Duodenal mucosa (tissue), 2 donors: ENCODE results near the gene SGTB.
"Not testable (repeated sequence)": the region's sequence is repeated elsewhere in the genome, so short reads cannot be mapped to it uniquely, and the experiment has no call there.

ENCODE experiments used
- H3K27ac ChIP-seq: one replicate; pipeline ENCODE4 v1.7.0; 2013; ENCODE audit warnings: low read depth, low read length
- H3K27me3 ChIP-seq, 2 donors: one replicate each; pipeline ENCODE4 v1.7.0; 2013; ENCODE audit warnings: low read length in 2 of 2, control low read depth in 1 of 2; ENCODE audit not compliant: insufficient read depth in 2 of 2, control insufficient read depth in 1 of 2
- H3K36me3 ChIP-seq, 2 donors: one replicate each; pipeline ENCODE4 v1.7.0; 2013; ENCODE audit warnings: low read length in 2 of 2, control low read depth in 1 of 2; ENCODE audit not compliant: insufficient read depth in 2 of 2, control insufficient read depth in 1 of 2
- H3K4me1 ChIP-seq, 2 donors: one replicate each; pipeline ENCODE4 v1.7.0; 2013; ENCODE audit warnings: low read length in 2 of 2, control low read depth in 1 of 2; ENCODE audit not compliant: insufficient read depth in 2 of 2, control insufficient read depth in 1 of 2
- H3K4me3 ChIP-seq, 2 donors: one replicate each; pipeline ENCODE4 v1.7.0; 2013; ENCODE audit warnings: low read length in 2 of 2, low read depth in 1 of 2
- H3K9ac ChIP-seq, 2 donors: one replicate each; pipeline ENCODE4 v1.7.0; 2013; ENCODE audit warnings: low read length in 2 of 2, low read depth in 1 of 2
- H3K9me3 ChIP-seq, 2 donors: one replicate each; pipeline ENCODE4 v1.7.0; 2013; ENCODE audit warnings: low read length in 2 of 2, control low read depth in 1 of 2; ENCODE audit not compliant: control insufficient read depth in 1 of 2

SGTB gene

GRCh38 chr5:65682148-65682547, 39.8 kb downstream of the SGTB start:
- no peaks in the 10 kb centered on the region for H3K9me3 ChIP-seq
- no peak overlapping the region for H3K9ac ChIP-seq
- no peaks in the 10 kb centered on the region for H3K4me1 ChIP-seq
- no peaks in the 10 kb centered on the region for H3K27me3 ChIP-seq
- H3K36me3 ChIP-seq = peaks cover 0 to 10% of the 10 kb centered on the region in 2 donors
- H3K4me3 ChIP-seq = no peak overlapping the region
- H3K27ac ChIP-seq = no peak overlapping the region

- H3K4me3 ChIP-seq, H3K9me3 ChIP-seq, H3K36me3 ChIP-seq, H3K27me3 ChIP-seq, H3K9ac ChIP-seq, H3K4me1 ChIP-seq, H3K27ac ChIP-seq: not testable (repeated sequence)
These were observed 45.9 kb downstream of the SGTB start for GRCh38 chr5:65676056-65676455.

- H3K4me1 ChIP-seq = no peaks in the 10 kb centered on the region
These were observed 47.2 kb downstream of the SGTB start for GRCh38 chr5:65674749-65675148.

GRCh38 chr5:65672796-65673195, 49.1 kb downstream of the SGTB start:
- no peak overlapping the region for H3K4me3 ChIP-seq
- no peaks in the 10 kb centered on the region for H3K9me3 ChIP-seq
- no peak overlapping the region for H3K9ac ChIP-seq
- peaks cover 0 to 2% of the 10 kb centered on the region in 2 donors for H3K36me3 ChIP-seq
- H3K4me1 ChIP-seq = no peaks in the 10 kb centered on the region
- no peaks in the 10 kb centered on the region for H3K27me3 ChIP-seq
- no peak overlapping the region for H3K27ac ChIP-seq

More at GRCh38 chr5:65674749-65675148, 47.2 kb downstream of the SGTB start:
- Histone ChIP-seq H3K9me3 (no peaks in the 10 kb centered on the region), H3K27ac (no peak overlapping the region), H3K27me3 (no peaks in the 10 kb centered on the region), H3K4me3 (no peak overlapping the region), H3K36me3 (peaks cover 0 to 4% of the 10 kb centered on the region in 2 donors), H3K9ac (no peak overlapping the region)

- H3K4me1 ChIP-seq = no peaks in the 10 kb centered on the region
- no peaks in the 10 kb centered on the region for H3K9me3 ChIP-seq
- H3K9ac ChIP-seq = no peak overlapping the region
- no peak overlapping the region for H3K27ac ChIP-seq
- H3K27me3 ChIP-seq = no peaks in the 10 kb centered on the region
- peaks cover 0 to 3% of the 10 kb centered on the region in 2 donors for H3K36me3 ChIP-seq
- H3K4me3 ChIP-seq = no peak overlapping the region
These were observed 53.2 kb downstream of the SGTB start for GRCh38 chr5:65668696-65669095.

GRCh38 chr5:65663804-65664521, 57.9 kb downstream of the SGTB start:
- Histone ChIP-seq H3K4me1 (no peaks in the 10 kb centered on the region), H3K27ac (no peak overlapping the region), H3K4me3 (no peak overlapping the region), H3K36me3 (peaks cover 5 to 9% of the 10 kb centered on the region in 2 donors), H3K9ac (no peak overlapping the region), H3K27me3 (no peaks in the 10 kb centered on the region), H3K9me3 (no peaks in the 10 kb centered on the region)

- Histone ChIP-seq H3K9ac (no peak overlapping the region), H3K27ac (no peak overlapping the region), H3K4me1 (no peaks in the 10 kb centered on the region), H3K27me3 (no peaks in the 10 kb centered on the region), H3K9me3 (no peaks in the 10 kb centered on the region), H3K36me3 (peaks cover 5% of the 10 kb centered on the region in 2 donors), H3K4me3 (no peak overlapping the region)
These were observed 67.2 kb downstream of the SGTB start for GRCh38 chr5:65654713-65655112.

GRCh38 chr5:65651144-65651543, 70.8 kb downstream of the SGTB start:
- Histone ChIP-seq H3K9me3 (no peaks in the 10 kb centered on the region), H3K36me3 (peaks cover 5 to 14% of the 10 kb centered on the region in 2 donors), H3K9ac (no peak overlapping the region), H3K4me3 (no peak overlapping the region), H3K27ac (no peak overlapping the region), H3K27me3 (no peaks in the 10 kb centered on the region), H3K4me1 (no peaks in the 10 kb centered on the region)

GRCh38 chr5:65647941-65648340, 74.0 kb downstream of the SGTB start:
- Histone ChIP-seq H3K27me3 (no peaks in the 10 kb centered on the region), H3K9ac (no peak overlapping the region), H3K9me3 (no peaks in the 10 kb centered on the region), H3K27ac (no peak overlapping the region), H3K4me3 (no peak overlapping the region), H3K4me1 (no peaks in the 10 kb centered on the region), H3K36me3 (peaks cover 0 to 14% of the 10 kb centered on the region in 2 donors)

GRCh38 chr5:65646938-65647337, 75.0 kb downstream of the SGTB start:
- no peaks in the 10 kb centered on the region for H3K9me3 ChIP-seq
- peaks cover 0 to 14% of the 10 kb centered on the region in 2 donors for H3K36me3 ChIP-seq
- H3K4me3 ChIP-seq = no peak overlapping the region
- no peak overlapping the region for H3K9ac ChIP-seq
- H3K27me3 ChIP-seq = no peaks in the 10 kb centered on the region
- H3K4me1 ChIP-seq = no peaks in the 10 kb centered on the region
- no peak overlapping the region for H3K27ac ChIP-seq
